OCI-LY3 (cell line): ENCODE data around the gene RBBP6.

ENCODE experiments used
- H2AFZ ChIP-seq: fragments of 200-600, 300-600 bp; shearing (Covaris generic); 2 replicates; pipeline ENCODE4 v1.6.0; 2014; ENCODE audit warnings: antibody characterized with exemption, low read depth, low read length
- H3K27ac ChIP-seq: fragments of 200-600, 300-600 bp; sonication (generic); 2 replicates; pipeline ENCODE4 v1.5.1; 2014; ENCODE audit warnings: mild to moderate bottlenecking, low read length, moderate library complexity, mixed read lengths
- H3K27me3 ChIP-seq: fragments of 200-600, 300-600 bp; sonication (generic); 2 replicates; pipeline ENCODE4 v1.6.1; 2014; ENCODE audit warnings: low read depth, low read length, mixed read lengths
- H3K36me3 ChIP-seq: fragments of 200-600, 300-600 bp; sonication (generic); replicated peaks from 2 replicates; pipeline ENCODE3; 2014; ENCODE audit warnings: low read depth, low read length, mixed read lengths
- H3K4me1 ChIP-seq: fragments of 300-600, 200-600 bp; sonication (generic); 2 replicates; pipeline ENCODE4 v1.6.1; 2014; ENCODE audit warnings: low read length, mixed read lengths
- H3K4me2 ChIP-seq: fragments of 200-600, 300-600 bp; sonication (generic); 2 replicates; pipeline ENCODE4 v1.6.1; 2014; ENCODE audit warnings: low read length, mixed read lengths
- H3K4me3 ChIP-seq: fragments of 300-600, 200-600 bp; sonication (generic); 2 replicates; pipeline ENCODE4 v1.5.1; 2014; ENCODE audit warnings: antibody characterized with exemption, mild to moderate bottlenecking, low read length, moderate library complexity
- H3K79me2 ChIP-seq: fragments of 300-600, 200-600 bp; shearing (Covaris generic); 2 replicates; pipeline ENCODE4 v1.6.1; 2014; ENCODE audit warnings: mild to moderate bottlenecking, low read length, mixed read lengths
- H3K9ac ChIP-seq: fragments of 300-600, 200-600 bp; shearing (Covaris generic); 2 replicates; pipeline ENCODE4 v1.6.0; 2014; ENCODE audit warnings: mild to moderate bottlenecking, low read length, moderate library complexity
- H3K9me3 ChIP-seq: fragments of 200-600, 300-600 bp; shearing (Covaris generic); 2 replicates; pipeline ENCODE4 v1.6.1; 2014; ENCODE audit warnings: low read length, mixed read lengths; ENCODE audit not compliant: insufficient read depth
- H4K20me1 ChIP-seq: fragments of 200-600, 300-600 bp; sonication (generic); 2 replicates; pipeline ENCODE4 v1.6.1; 2016; ENCODE audit warnings: low read length, mixed read lengths; ENCODE audit not compliant: insufficient read depth
- CTCF ChIP-seq: fragments of 200-600, 300-600 bp; sonication (generic); IDR thresholded peaks from 2 replicates; pipeline ENCODE4 v1.5.1; 2014; ENCODE audit warnings: antibody characterized with exemption, low read length, low read depth
- EZH2phosphoT487 ChIP-seq: fragments of 200-600 bp; shearing (Covaris generic); IDR thresholded peaks from 2 replicates; pipeline ENCODE4 v1.6.1; 2018; ENCODE audit warnings: antibody characterized with exemption, mixed run types, low read depth

RBBP6 gene

GRCh38 chr16:24507959-24508480 lies 31.3 kb upstream of the RBBP6 start:
- no peak overlapping the region for H2AFZ ChIP-seq
- H3K79me2 ChIP-seq = no peaks in the 10 kb centered on the region
- no peak overlapping the region for H3K4me2 ChIP-seq
- peaks cover 3% of the 10 kb centered on the region; the same call in 1 of the 2 replicates for H3K4me1 ChIP-seq
- H3K27ac ChIP-seq = no peak overlapping the region
- H3K36me3 ChIP-seq = no peaks in the 10 kb centered on the region
- no peak overlapping the region for H3K9ac ChIP-seq
- H3K4me3 ChIP-seq = no peak overlapping the region
- H4K20me1 ChIP-seq = no peaks in the 10 kb centered on the region
- no peaks in the 10 kb centered on the region for H3K9me3 ChIP-seq
- no peak for TF ChIP-seq EZH2phosphoT487
- TF ChIP-seq CTCF = no peak
- peaks cover 7% of the 10 kb centered on the region for H3K27me3 ChIP-seq

- H2AFZ ChIP-seq = no peak overlapping the region
- H3K79me2 ChIP-seq = no peaks in the 10 kb centered on the region
- TF ChIP-seq CTCF (no peak), EZH2phosphoT487 (no peak)
These were observed 30.8 kb upstream of the RBBP6 start for GRCh38 chr16:24508614-24509013.

GRCh38 chr16:24509536-24509935 lies 29.8 kb upstream of the RBBP6 start:
- H3K9me3 ChIP-seq = no peaks in the 10 kb centered on the region
- no peaks in the 10 kb centered on the region for H3K36me3 ChIP-seq
- no peak overlapping the region for H3K27ac ChIP-seq
- no peak overlapping the region for H2AFZ ChIP-seq
- no peak overlapping the region for H3K4me3 ChIP-seq
- peaks cover 3% of the 10 kb centered on the region; the same call in 1 of the 2 replicates for H3K4me1 ChIP-seq
- H3K27me3 ChIP-seq = peaks cover 7% of the 10 kb centered on the region
- TF ChIP-seq CTCF (no peak), EZH2phosphoT487 (no peak)
- no peaks in the 10 kb centered on the region for H3K79me2 ChIP-seq
- H3K9ac ChIP-seq = no peak overlapping the region
- H3K4me2 ChIP-seq = no peak overlapping the region
- no peaks in the 10 kb centered on the region for H4K20me1 ChIP-seq

More at GRCh38 chr16:24508614-24509013, 30.8 kb upstream of the RBBP6 start:
- no peaks in the 10 kb centered on the region for H3K36me3 ChIP-seq
- H3K9ac ChIP-seq = no peak overlapping the region
- H3K4me3 ChIP-seq = no peak overlapping the region
- H4K20me1 ChIP-seq = no peaks in the 10 kb centered on the region
- no peak overlapping the region for H3K4me2 ChIP-seq
- peaks cover 3% of the 10 kb centered on the region; the same call in 1 of the 2 replicates for H3K4me1 ChIP-seq
- H3K27ac ChIP-seq = no peak overlapping the region
- H3K9me3 ChIP-seq = no peaks in the 10 kb centered on the region
- peaks cover 7% of the 10 kb centered on the region for H3K27me3 ChIP-seq

- H3K4me2 ChIP-seq = no peak overlapping the region
- H3K4me3 ChIP-seq = no peak overlapping the region
- H3K36me3 ChIP-seq = no peaks in the 10 kb centered on the region
- H3K4me1 ChIP-seq = peaks cover 3% of the 10 kb centered on the region; the same call in 1 of the 2 replicates
- no peaks in the 10 kb centered on the region for H4K20me1 ChIP-seq
- no peak overlapping the region for H3K27ac ChIP-seq
- no peaks in the 10 kb centered on the region for H3K9me3 ChIP-seq
- no peak for TF ChIP-seq EZH2phosphoT487
- no peak overlapping the region for H2AFZ ChIP-seq
- no peak overlapping the region for H3K9ac ChIP-seq
- no peaks in the 10 kb centered on the region for H3K79me2 ChIP-seq
- peaks cover 4% of the 10 kb centered on the region for H3K27me3 ChIP-seq
These were observed 28.2 kb upstream of the RBBP6 start for GRCh38 chr16:24511174-24511573.
